ENCODE data around the gene RIMBP2.

RIMBP2 gene

DNA sequence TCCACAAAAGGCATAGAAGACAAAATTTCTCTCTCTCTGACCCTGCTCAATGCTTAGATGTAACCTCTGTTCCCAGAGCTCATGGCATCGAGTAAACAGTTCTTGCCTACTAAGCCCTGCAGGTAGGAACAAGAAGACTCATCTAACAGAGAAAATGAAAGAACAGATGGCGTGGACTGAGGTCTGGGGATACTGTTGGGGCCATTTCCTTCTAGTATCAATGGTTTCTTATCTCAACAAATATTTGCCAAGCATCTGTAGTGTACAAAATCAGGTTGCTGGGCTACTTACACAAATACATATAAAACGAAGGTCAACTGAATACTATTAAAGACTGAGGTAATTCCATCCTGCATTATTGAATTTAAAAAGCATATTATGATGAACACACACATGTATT lies 93.3 kb downstream of the RIMBP2 start:
- DNase-seq: no peak

DNA sequence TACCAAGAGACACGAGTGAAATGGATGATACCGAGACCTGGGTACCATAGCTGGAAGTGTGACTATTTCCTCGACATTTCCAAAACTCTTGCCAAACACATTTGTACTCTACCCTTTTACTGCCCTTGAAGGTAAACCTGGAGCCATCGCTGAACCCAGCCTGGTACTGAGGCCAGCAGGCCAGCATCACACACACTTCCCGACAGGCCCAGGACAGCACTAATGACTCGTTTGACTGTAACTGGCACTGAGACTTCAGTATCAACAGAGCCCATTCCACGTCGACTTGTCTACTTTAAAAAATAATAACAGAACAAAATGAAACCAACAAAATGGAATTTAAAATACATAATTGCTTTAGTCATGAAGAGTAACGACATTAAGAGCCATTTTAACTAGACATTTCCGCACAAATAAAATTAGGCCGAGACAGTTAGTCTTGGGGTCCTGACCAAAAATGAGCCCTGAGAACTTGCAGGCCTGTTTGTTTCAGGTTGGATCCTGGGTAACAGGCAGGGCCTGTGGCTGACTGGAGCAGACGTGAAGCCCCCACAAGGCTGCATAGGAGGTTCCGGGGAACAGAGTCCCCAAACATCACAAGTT lies 94.3 kb downstream of the RIMBP2 start:
- no peak for DNase-seq

DNA sequence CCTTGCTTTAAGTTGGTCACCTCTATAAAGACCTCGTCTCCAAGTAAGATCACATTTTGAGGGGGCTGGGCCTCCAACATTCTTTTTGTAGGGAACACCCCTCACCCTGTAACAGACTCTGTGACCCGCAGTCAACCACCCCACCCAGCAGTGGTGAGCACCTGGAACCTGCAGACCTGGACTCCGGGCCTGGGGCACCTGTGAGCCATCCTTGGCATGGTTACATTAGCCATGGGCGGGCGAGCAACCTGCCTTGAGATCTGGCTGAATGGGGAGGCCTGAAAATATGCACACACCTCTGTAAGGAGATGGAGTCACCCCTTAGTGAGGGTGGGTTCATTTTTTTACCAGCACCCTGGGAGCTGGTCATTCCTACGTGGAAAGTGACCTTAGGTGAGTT lies 95.3 kb downstream of the RIMBP2 start:
- DNase-seq: no peak

DNA sequence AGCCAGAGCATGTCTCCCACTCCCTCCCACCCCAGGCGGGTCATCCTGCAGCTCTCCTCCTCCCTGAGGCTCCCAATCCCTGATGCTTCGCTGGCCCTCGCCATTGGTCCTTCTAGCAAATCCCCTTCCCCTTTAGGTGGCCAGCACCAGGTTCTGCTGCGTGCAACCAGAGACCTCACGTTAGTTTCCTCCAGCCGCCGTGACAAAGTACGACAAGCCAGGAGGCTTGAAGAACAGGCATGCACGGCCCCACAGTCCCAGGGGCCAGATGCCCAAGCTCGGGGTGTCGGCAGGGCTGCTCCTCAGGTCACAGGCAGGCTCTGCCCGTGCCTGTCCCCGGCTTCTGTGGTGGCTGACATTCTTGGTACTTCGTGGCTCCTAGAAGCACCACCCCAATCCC lies 95.8 kb downstream of the RIMBP2 start:
- no peak for DNase-seq

GRCh38 chr12:130619385-130620001 lies 96.6 kb downstream of the RIMBP2 start:
- no peak for DNase-seq

DNA sequence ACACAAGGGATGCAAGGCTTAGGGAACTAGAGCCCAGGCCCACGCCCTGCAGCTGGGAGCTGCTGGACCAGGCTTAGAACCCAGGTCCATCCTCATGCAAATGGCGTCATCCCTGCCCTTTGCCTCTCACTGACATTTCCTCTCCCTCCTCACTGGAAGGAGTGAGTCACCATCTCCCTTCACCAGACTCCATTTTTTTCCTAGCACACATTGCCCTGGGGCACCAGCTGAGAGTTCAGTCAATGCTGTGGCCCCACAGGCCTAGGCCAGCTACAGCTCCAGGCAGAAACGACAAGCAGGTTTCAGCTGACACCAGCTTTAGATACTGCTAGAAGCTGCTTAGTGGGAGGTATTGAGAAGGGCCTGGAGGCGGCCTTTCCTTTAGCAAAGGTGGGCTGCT lies 98.9 kb downstream of the RIMBP2 start:
- DNase-seq: no peak

DNA sequence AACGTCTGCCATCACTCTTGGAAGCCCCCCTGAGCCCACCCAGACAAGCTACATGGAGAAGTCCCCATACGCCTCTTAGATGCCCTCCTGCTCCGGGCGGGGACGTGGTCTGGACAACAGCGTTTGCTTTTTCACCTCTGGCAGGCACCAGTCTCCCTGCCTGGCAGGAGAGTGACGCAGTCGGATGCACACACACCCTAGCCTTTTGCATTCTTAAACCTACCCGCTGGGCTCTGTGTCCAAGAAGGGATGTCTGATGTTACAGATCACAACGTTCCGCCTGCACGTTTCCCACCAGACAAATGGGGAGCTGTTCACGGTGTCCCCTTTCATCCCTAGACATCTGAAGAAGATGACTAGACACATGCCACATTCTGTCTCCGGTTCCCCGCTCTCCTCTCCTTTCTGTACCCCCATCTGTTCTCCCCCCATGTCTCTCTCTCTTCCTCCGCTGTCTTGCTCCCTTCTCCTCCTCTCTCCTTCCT lies 100.2 kb downstream of the RIMBP2 start:
- DNase-seq: no peak

- no peak for DNase-seq
Measured at GRCh38 chr12:130614530-130614905, 101.6 kb downstream of the RIMBP2 start.

GRCh38 chr12:130613831-130614529 lies 102.1 kb downstream of the RIMBP2 start:
- DNase-seq: no peak

DNA sequence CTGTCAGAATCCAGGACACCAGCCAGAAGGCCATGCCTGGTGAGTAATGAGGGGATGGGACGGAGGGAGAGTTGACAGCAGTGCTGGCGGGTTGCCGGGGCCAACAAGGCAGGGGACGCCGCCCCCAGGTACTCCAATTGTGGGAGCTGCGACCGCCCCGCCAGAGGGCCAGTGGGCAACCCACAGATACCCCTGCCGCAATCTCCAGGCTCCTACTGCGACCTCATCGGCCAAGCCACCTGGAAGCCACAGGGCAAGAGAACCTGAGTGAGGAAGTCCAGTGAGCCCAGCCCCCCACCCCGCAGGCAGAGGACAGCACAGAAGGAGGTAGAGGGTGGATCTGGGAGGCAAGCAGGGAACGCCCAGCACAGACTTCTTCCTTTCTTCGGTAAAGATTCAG lies 103.0 kb downstream of the RIMBP2 start:
- no peak for DNase-seq

GRCh38 chr12:130611026-130611905 lies 104.8 kb downstream of the RIMBP2 start:
- DNase-seq: no peak

GRCh38 chr12:130609966-130610365 lies 106.1 kb downstream of the RIMBP2 start:
- no peak for DNase-seq

DNA sequence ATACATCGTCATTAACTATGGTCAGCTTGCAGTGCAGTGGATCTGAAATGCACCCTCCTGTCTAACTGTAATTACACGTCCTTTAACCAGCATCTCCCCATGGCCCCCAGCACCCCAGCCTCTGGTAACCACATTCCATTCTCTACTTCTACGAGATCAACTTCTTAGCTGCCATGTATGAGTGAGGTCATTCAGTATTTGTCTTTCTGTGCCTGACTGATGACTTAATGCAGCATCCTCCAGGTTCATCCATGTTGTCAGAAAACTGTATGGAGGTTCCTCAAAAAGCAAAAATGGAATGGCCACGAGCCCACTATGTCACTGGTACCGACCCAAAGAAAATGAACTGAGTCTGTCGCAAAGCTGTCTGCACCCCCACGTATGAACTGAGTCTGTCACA lies 107.3 kb downstream of the RIMBP2 start:
- DNase-seq: no peak

DNA sequence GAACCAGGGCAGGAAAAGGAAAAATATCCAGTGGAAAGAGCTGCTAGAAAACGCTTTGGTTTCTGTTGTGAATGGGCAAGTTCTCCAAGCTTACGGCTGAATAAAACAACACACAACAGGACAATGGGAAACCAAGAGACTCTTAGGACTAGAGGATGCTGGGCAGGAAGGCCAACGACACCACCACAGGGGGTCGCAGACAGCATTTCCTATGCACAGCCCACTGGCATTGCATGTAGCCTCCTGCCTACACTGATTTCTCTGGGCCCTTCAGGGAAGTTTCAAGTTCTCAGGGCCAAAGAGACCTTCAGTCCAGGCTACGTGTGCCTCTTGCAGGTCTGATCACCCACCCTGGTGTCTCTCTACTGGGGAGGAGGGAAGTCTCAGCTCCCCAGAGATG lies 108.0 kb downstream of the RIMBP2 start:
- DNase-seq: no peak

DNA sequence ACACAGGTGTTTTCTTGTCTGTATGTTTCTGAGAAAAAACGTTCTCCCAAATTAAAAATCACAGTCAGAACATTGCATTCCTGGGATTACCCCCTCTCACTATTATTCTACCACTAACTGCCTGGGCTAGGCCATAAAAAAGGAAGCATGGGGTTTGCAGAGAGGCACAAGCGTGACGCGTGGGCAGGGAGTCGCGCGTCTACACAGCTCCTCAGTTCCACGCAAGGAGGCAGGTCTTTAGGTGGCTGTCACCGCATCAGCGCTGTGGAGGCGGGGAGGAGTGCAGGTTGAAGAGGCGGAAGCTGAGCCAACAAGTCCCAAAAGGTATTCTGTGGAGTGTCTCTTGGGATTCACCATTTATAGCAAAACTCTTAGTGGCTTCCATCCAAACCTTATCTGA lies 109.9 kb downstream of the RIMBP2 start:
- DNase-seq: no peak

DNA sequence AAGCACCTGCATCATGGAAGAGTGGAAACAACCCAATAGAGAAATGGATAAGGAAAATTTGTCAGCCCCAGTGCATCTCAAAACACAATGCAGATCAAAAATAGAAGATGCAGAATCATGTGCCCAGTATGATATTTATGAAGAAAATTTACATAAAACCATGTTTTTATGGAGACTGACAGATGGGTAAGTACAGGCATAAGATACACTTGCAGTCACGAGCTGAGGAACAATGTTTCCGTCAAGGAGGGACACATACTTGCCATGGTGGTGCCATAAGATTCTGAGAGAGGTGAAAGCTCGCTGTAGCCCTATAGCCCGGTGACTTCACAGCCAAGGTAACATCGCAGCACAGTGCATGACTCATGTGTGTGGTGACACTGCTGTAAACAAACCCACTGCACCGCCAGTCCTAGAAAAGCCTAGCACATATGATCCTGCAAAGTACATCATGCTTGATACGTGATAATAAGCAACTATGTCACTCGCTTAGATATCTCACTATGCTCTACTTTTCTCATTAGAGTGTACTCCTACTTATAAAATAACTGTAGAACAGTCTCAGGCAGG lies 112.6 kb downstream of the RIMBP2 start:
- no peak for DNase-seq

DNA sequence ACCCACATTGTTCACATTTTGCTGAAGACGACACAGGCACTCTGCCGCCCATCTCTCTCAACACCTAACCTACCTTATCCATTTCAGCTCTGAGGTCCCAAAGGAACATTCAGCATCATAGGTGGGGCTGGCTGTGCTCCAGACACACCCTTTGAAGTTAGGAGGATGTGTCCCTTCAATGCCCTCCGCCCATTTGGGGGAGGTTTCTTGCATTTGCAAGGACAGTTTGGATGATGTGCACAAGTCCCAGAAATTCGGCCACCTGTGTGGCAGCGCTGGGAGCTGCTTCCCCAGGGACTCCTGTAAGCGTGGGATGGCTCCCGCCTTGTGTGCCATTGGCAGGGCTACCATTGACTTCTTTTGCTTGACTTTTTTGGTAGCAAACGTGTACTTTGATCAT lies 113.8 kb downstream of the RIMBP2 start:
- DNase-seq: no peak

GRCh38 chr12:130601327-130601726 lies 114.8 kb downstream of the RIMBP2 start:
- no peak for DNase-seq

GRCh38 chr12:130596241-130596640 lies 119.9 kb downstream of the RIMBP2 start:
- DNase-seq: no peak

DNA sequence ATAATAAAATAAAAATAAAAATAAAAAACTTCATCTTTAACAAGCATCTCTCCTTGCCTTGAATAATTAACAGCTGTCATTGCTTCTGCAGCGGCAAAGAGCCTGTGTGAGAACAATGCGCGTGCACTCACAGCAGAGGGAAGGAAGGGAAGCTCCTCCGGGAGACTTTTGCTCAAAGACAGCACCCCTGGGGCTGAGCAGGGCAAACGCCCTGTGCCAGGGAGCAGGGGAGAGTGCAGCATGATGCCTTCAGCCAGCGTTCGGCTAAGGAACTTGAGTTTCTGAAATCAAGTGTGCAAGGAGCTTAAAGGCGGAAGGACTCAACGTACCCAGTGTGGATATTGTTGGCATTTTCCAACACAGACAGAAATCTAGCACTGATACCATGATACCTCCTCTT lies 120.5 kb downstream of the RIMBP2 start:
- no peak for DNase-seq

DNA sequence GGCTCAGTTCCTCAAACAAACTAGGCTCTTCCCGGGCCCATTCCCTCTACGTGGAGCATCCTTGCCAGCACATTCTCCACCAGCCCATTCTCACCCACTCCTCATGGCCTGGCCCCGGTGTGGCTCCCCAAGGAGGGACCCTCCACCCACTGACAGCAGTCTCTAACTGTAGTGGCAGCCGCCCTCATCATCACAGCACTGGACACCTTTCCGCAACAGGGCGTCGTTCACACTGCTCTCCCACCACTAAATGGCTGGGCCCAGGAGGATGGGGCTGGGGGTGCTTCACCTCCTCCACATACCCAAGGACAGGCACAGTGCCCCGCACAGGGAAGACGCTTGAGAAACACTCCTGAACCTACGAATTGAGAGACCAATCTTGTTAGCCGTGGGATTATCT lies 123.0 kb downstream of the RIMBP2 start:
- DNase-seq: no peak

- DNase-seq: no peak
Measured at GRCh38 chr12:130592641-130593040, 123.5 kb downstream of the RIMBP2 start.

- DNase-seq: no peak
Measured at GRCh38 chr12:130591736-130592135, 124.4 kb downstream of the RIMBP2 start.
